Activated naive CD8-positive, alpha-beta T cell (primary cell): Measurements from ENCODE around the gene BCL10.
A peak's percentile ranks its signal among the peaks of the same experiment; 100 is the strongest.

Source experiments
- H3K27ac Mint-ChIP-seq: one replicate; pipeline ENCODE4 v1.8.0; 2021; ENCODE audit warnings: mixed read lengths
- H3K27me3 Mint-ChIP-seq: one replicate; pipeline ENCODE4 v1.8.0; 2021; ENCODE audit warnings: mixed read lengths
- H3K36me3 Mint-ChIP-seq: one replicate; pipeline ENCODE4 v1.8.0; 2021; ENCODE audit warnings: mixed read lengths
- H3K4me1 Mint-ChIP-seq: one replicate; pipeline ENCODE4 v1.8.0; 2021; ENCODE audit warnings: low read depth, mixed read lengths
- H3K4me3 Mint-ChIP-seq: one replicate; pipeline ENCODE4 v1.8.0; 2021; ENCODE audit warnings: mild to moderate bottlenecking, mixed read lengths
- H3K9me3 Mint-ChIP-seq: one replicate; pipeline ENCODE4 v1.8.0; 2021; ENCODE audit warnings: low read depth, mixed read lengths

Gene BCL10

GRCh38 chr1:85311818-85312217, 35.4 kb upstream of the BCL10 start:
- H3K4me1 Mint-ChIP-seq: peaks cover 6% of the 10 kb centered on the region

DNA sequence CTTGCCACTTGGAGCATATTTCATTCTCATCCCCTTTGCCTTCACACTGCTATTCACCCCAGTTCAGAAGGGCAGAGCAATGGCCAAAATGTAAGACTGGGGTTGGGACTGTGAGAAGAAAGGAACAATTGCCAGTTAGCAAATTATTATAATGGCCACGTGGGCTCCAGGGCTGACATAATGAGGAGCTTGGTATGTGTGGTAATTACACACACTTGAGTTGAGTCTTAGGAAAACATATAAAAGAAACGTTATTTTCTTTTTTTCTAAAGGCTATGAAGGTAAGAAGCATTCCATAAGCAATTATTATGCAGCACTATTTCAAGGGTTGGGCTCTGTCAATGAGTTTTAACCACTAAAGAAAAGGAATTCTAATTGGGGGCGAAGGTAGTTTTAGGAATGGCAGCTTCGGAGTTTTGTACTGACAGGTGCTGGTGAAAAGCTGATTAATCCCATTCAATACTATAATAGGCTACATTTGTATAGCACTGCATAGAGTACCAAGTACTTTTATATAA, 32.5 kb upstream of the BCL10 start:
- peaks cover 4% of the 10 kb centered on the region for H3K36me3 Mint-ChIP-seq
- H3K4me1 Mint-ChIP-seq: peaks cover 6% of the 10 kb centered on the region
- H3K27me3 Mint-ChIP-seq: peaks cover 32% of the 10 kb centered on the region
- H3K4me3 Mint-ChIP-seq: no peak overlapping the region
- H3K9me3 Mint-ChIP-seq: no peaks in the 10 kb centered on the region
- H3K27ac Mint-ChIP-seq: no peak overlapping the region

More at GRCh38 chr1:85311818-85312217, 35.4 kb upstream of the BCL10 start:
- peaks cover 28% of the 10 kb centered on the region for H3K27me3 Mint-ChIP-seq
- no peak overlapping the region for H3K27ac Mint-ChIP-seq
- H3K4me3 Mint-ChIP-seq: no peak overlapping the region
- peaks cover 4% of the 10 kb centered on the region for H3K36me3 Mint-ChIP-seq
- no peaks in the 10 kb centered on the region for H3K9me3 Mint-ChIP-seq

GRCh38 chr1:85307987-85308832, 31.8 kb upstream of the BCL10 start:
- no peaks in the 10 kb centered on the region for H3K9me3 Mint-ChIP-seq
- peaks cover 4% of the 10 kb centered on the region for H3K36me3 Mint-ChIP-seq
- peaks cover 32% of the 10 kb centered on the region for H3K27me3 Mint-ChIP-seq
- H3K4me1 Mint-ChIP-seq: peaks cover 6% of the 10 kb centered on the region
- no peak overlapping the region for H3K27ac Mint-ChIP-seq
- H3K4me3 Mint-ChIP-seq: peak overlapping the region; percentile 66

DNA sequence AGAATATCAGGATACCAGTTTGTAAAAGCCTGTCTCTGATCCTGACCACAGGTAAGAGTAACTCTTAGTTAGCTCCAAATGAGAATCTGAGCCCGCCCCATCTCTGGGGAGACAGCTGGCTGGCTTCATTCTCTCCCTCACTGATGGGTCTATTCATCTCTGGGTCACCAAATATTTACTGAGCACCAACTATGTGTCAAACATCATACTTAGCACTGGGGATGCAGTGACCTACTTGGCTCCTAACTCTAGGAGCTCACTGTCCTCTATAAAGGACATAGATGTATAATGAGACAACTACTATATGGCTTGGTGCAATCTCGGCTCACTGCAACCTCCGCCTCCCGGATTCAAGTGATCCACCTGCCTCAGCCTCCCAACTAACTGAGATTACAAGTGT, 29.8 kb upstream of the BCL10 start:
- no peaks in the 10 kb centered on the region for H3K9me3 Mint-ChIP-seq
- peaks cover 28% of the 10 kb centered on the region for H3K27me3 Mint-ChIP-seq
- H3K36me3 Mint-ChIP-seq: no peaks in the 10 kb centered on the region
- no peak overlapping the region for H3K27ac Mint-ChIP-seq
- no peak overlapping the region for H3K4me3 Mint-ChIP-seq
- H3K4me1 Mint-ChIP-seq: peaks cover 6% of the 10 kb centered on the region

- Mint-ChIP-seq H3K4me3 (no peak overlapping the region), H3K36me3 (no peaks in the 10 kb centered on the region), H3K27ac (no peak overlapping the region), H3K9me3 (no peaks in the 10 kb centered on the region), H3K4me1 (peaks cover 11% of the 10 kb centered on the region), H3K27me3 (peaks cover 10% of the 10 kb centered on the region)
Measured at GRCh38 chr1:85303440-85304162, 27.2 kb upstream of the BCL10 start.

GRCh38 chr1:85300140-85300539, 23.7 kb upstream of the BCL10 start:
- H3K36me3 Mint-ChIP-seq: no peaks in the 10 kb centered on the region
- peaks cover 26% of the 10 kb centered on the region for H3K4me1 Mint-ChIP-seq
- H3K4me3 Mint-ChIP-seq: no peak overlapping the region
- peaks cover 6% of the 10 kb centered on the region for H3K27me3 Mint-ChIP-seq
- H3K9me3 Mint-ChIP-seq: no peaks in the 10 kb centered on the region
- H3K27ac Mint-ChIP-seq: no peak overlapping the region

DNA sequence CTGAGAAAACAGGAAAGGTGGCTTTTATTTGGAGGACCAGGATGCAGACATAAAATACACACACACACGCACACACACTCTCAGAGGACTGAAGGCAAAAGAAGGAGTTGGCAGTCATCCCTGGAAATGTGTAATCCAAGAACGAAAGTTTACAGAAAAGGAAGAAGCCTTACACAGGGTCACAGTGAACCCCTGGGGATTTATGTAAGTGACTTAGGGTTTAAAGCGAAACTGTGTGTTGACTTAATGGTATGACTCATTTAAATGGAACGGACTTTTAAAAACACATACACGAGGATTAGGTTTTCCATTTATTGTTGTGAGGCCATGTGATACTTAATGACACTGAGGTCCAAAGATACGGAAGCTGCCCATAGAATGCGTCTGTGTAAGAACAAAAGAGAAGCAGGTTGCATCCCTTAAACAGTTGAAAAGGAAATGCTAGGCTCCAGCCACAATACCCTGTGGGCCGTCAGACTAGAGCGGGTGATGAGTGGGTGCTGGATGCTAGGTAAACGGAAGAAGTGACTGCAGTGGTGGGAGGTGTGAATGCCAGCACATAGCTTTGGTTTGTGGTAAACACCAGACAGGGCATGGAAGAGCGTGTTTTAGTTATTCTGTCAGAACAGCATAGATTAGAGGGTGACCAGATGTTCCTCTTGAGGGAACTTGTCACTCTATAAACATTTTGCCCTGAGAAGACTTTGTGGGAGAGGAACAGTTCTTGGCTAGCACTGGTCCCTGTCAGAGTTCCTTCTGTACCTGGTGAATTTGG, 21.6 kb upstream of the BCL10 start:
- peak overlapping the region; percentile 58 for H3K4me3 Mint-ChIP-seq
- H3K27ac Mint-ChIP-seq: peak overlapping the region; percentile 90
- H3K36me3 Mint-ChIP-seq: peaks cover 3% of the 10 kb centered on the region
- peaks cover 3% of the 10 kb centered on the region for H3K27me3 Mint-ChIP-seq
- peaks cover 33% of the 10 kb centered on the region for H3K4me1 Mint-ChIP-seq
- no peaks in the 10 kb centered on the region for H3K9me3 Mint-ChIP-seq

GRCh38 chr1:85297538-85297854, 21.1 kb upstream of the BCL10 start:
- Mint-ChIP-seq H3K4me3 (peak overlapping the region; percentile 58), H3K36me3 (peaks cover 3% of the 10 kb centered on the region), H3K9me3 (no peaks in the 10 kb centered on the region), H3K27me3 (peaks cover 2% of the 10 kb centered on the region), H3K4me1 (peaks cover 33% of the 10 kb centered on the region), H3K27ac (peak overlapping the region; percentile 90)

GRCh38 chr1:85296980-85297379, 20.5 kb upstream of the BCL10 start:
- peak overlapping the region; percentile 8 for H3K27ac Mint-ChIP-seq
- no peak overlapping the region for H3K4me3 Mint-ChIP-seq
- H3K27me3 Mint-ChIP-seq: no peaks in the 10 kb centered on the region
- peaks cover 33% of the 10 kb centered on the region for H3K4me1 Mint-ChIP-seq
- peaks cover 3% of the 10 kb centered on the region for H3K36me3 Mint-ChIP-seq
- no peaks in the 10 kb centered on the region for H3K9me3 Mint-ChIP-seq

GRCh38 chr1:85295654-85296053, 19.2 kb upstream of the BCL10 start:
- Mint-ChIP-seq H3K4me1 (peaks cover 33% of the 10 kb centered on the region), H3K9me3 (no peaks in the 10 kb centered on the region), H3K27ac (no peak overlapping the region), H3K36me3 (peaks cover 3% of the 10 kb centered on the region), H3K4me3 (no peak overlapping the region), H3K27me3 (no peaks in the 10 kb centered on the region)

GRCh38 chr1:85295006-85295431, 18.6 kb upstream of the BCL10 start:
- Mint-ChIP-seq H3K4me3 (no peak overlapping the region), H3K4me1 (peaks cover 33% of the 10 kb centered on the region), H3K27ac (no peak overlapping the region), H3K36me3 (peaks cover 3% of the 10 kb centered on the region), H3K9me3 (no peaks in the 10 kb centered on the region), H3K27me3 (no peaks in the 10 kb centered on the region)

DNA sequence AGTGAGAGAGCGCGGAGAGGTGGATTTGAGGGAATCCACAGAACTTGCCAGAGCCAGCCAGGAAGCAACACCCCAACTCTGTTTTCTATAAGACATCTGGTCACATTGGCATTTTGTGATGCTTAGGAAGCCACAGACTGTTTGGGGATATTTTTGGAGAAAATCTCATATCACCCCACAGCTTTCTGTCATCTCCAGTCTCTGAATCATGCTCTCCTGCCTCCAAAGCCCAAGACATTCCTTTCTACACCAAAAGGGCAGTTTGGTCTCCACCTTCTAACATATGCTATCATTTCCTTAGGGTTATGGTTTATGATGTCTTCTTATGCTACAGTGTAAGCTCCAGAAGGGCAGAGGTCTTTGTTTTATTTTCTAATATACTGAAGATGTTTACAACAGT, 14.4 kb upstream of the BCL10 start:
- Mint-ChIP-seq H3K27ac (no peak overlapping the region), H3K4me3 (no peak overlapping the region), H3K27me3 (peaks cover 3% of the 10 kb centered on the region), H3K36me3 (peaks cover 3% of the 10 kb centered on the region), H3K9me3 (no peaks in the 10 kb centered on the region), H3K4me1 (peaks cover 13% of the 10 kb centered on the region)

DNA sequence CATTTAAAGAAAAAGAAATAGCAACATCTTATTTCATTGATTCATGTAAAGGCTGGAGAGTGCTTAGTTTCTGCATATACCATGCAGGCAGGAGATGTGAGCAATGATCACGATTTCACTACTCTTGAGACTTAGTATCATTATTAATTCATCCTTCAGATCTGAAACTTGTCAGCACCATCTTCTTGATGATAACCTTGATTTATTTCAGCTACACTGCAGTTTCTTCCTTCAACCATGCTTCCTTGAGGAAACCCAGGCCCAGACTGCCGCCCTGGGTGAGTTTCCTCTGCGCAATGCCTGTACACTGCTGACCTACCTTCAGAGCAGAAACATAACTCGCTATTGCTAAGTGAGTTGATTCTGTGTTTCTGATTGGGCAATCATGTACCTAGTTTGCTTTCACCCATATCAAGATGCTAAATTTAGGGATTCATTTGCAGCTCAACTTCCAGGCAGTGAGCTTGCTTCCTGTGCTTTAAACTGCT, 13.5 kb upstream of the BCL10 start:
- Mint-ChIP-seq H3K27me3 (peaks cover 3% of the 10 kb centered on the region), H3K4me1 (peaks cover 8% of the 10 kb centered on the region), H3K4me3 (no peak overlapping the region), H3K9me3 (no peaks in the 10 kb centered on the region), H3K36me3 (peaks cover under 1% of the 10 kb centered on the region), H3K27ac (peak overlapping the region; percentile 31)

GRCh38 chr1:85289207-85289847, 12.9 kb upstream of the BCL10 start:
- Mint-ChIP-seq H3K27ac (peak overlapping the region; percentile 31), H3K4me1 (peaks cover 4% of the 10 kb centered on the region), H3K9me3 (no peaks in the 10 kb centered on the region), H3K27me3 (peaks cover 3% of the 10 kb centered on the region), H3K4me3 (no peak overlapping the region), H3K36me3 (no peaks in the 10 kb centered on the region)
